OCI-LY7 (cell line): ENCODE measurements around the gene SPAG9. TPM values are rescaled to one million over a fixed set of nuclear protein-coding genes. Genes with fewer than 3 reads are reported as not detected.
A peak's percentile ranks its signal among the peaks of the same experiment; 100 is the strongest.

Experiments
- BruUV-seq: library from RNA; stranded (reverse); fragments of 400-500 nt; replicated peaks from 2 replicates; lab custom pipeline; 2021; lab: Mats Ljungman, UMichigan
- CTCF ChIA-PET: fragments of 300-600 bp; sonication (Branson Sonifier 250); formaldehyde crosslinking; loops from one replicate; lab custom pipeline; 2022; ENCODE audit warnings: antibody characterized with exemption; ENCODE audit not compliant: unreplicated experiment; lab: Charles Lee
- POLR2A ChIA-PET: fragments of 300-600 bp; sonication (Branson Sonifier 250); formaldehyde crosslinking; loops from one replicate; lab custom pipeline; 2022; ENCODE audit warnings: antibody characterized with exemption; lab: Charles Lee
- DNase-seq: peaks from one replicate; pipeline ENCODE4 v3.0.0-alpha.2; 2015; ENCODE audit warnings: low spot score
- H2AFZ ChIP-seq: fragments of 200-600 bp; sonication (generic), shearing (Covaris generic); 2 replicates; pipeline ENCODE4 v1.6.1; 2014; ENCODE audit warnings: mild to moderate bottlenecking, antibody characterized with exemption, low read length, moderate library complexity
- H3K27ac ChIP-seq: fragments of 200-600 bp; sonication (generic); 2 replicates; pipeline ENCODE4 v1.5.1; 2014; ENCODE audit warnings: mixed run types, low read depth, mild to moderate bottlenecking, moderate library complexity, low read length, inconsistent platforms; ENCODE audit not compliant: poor library complexity, severe bottlenecking
- H3K36me3 ChIP-seq: fragments of 200-600 bp; sonication (generic); 2 replicates; pipeline ENCODE4 v1.6.1; 2014; ENCODE audit warnings: mild to moderate bottlenecking, antibody characterized with exemption, low read length, moderate library complexity, mixed read lengths; ENCODE audit not compliant: insufficient read depth
- H3K4me1 ChIP-seq: fragments of 200-600 bp; sonication (generic); 2 replicates; pipeline ENCODE4 v1.5.1; 2014; ENCODE audit warnings: mild to moderate bottlenecking, low read length; ENCODE audit not compliant: insufficient read depth, poor library complexity, severe bottlenecking
- H3K4me2 ChIP-seq: fragments of 200-600 bp; sonication (generic); 2 replicates; pipeline ENCODE4 v1.6.1; 2014; ENCODE audit warnings: mild to moderate bottlenecking, low read length
- H3K4me3 ChIP-seq: fragments of 200-600 bp; sonication (generic); 2 replicates; pipeline ENCODE4 v1.5.1; 2014; ENCODE audit warnings: mild to moderate bottlenecking, low read depth, low read length; ENCODE audit not compliant: poor library complexity, severe bottlenecking
- H3K79me2 ChIP-seq: fragments of 200-600 bp; sonication (generic); 2 replicates; pipeline ENCODE4 v1.6.1; 2016; ENCODE audit warnings: low read depth, mild to moderate bottlenecking, low read length, moderate library complexity, mixed read lengths; ENCODE audit not compliant: insufficient read depth
- H3K9me2 ChIP-seq: fragments of 200-600 bp; sonication (generic); 2 replicates; pipeline ENCODE4 v1.6.1; 2016; ENCODE audit warnings: mild to moderate bottlenecking, low read length, mixed read lengths; ENCODE audit not compliant: insufficient read depth
- H3K9me3 ChIP-seq: fragments of 200-600 bp; sonication (generic); 2 replicates; pipeline ENCODE4 v1.6.1; 2014; ENCODE audit warnings: mild to moderate bottlenecking, mixed run types, low read length, mixed read lengths
- H4K20me1 ChIP-seq: fragments of 200-600 bp; sonication (generic); 2 replicates; pipeline ENCODE4 v1.6.1; 2014; ENCODE audit warnings: mild to moderate bottlenecking, antibody characterized with exemption, low read length, moderate library complexity, mixed read lengths; ENCODE audit not compliant: insufficient read depth
- EZH2phosphoT487 ChIP-seq: fragments of 200-600 bp; sonication (generic); IDR thresholded peaks from 2 replicates; pipeline ENCODE4 v1.6.1; 2018; ENCODE audit warnings: low read depth, borderline replicate concordance, mild to moderate bottlenecking, mixed run types, antibody characterized with exemption, low read length, moderate library complexity, mixed read lengths
- intact Hi-C: fragments of 100-400 bp; cut with micrococcal nuclease; formaldehyde crosslinking; loops from one replicate; pipeline ENCODE4 v1.10.0; 2022; ENCODE audit not compliant: unreplicated experiment
- total RNA-seq, 2 experiments: library from RNA; depleted of rRNA in 1 of 2; stranded (reverse); fragments of >200 nt in 1 of 2; shearing (Covaris generic) in 1 of 2; gene quantifications; 2 replicates each; pipeline ENCODE4 v1.2.3, GENCODE V29; 2014 to 2022
- TF ChIP-seq, protein P1 (sequence below): fragments of 200-600 bp; sonication (generic); conservative IDR thresholded peaks from 2 replicates; pipeline ENCODE4 v1.5.1; 2014; ENCODE audit warnings: mild to moderate bottlenecking, antibody characterized with exemption, low read length, moderate library complexity, mixed read lengths

Gene SPAG9
- total RNA-seq, 2 experiments from 2014 or later = 75.5 to 78.9 TPM

DNA sequence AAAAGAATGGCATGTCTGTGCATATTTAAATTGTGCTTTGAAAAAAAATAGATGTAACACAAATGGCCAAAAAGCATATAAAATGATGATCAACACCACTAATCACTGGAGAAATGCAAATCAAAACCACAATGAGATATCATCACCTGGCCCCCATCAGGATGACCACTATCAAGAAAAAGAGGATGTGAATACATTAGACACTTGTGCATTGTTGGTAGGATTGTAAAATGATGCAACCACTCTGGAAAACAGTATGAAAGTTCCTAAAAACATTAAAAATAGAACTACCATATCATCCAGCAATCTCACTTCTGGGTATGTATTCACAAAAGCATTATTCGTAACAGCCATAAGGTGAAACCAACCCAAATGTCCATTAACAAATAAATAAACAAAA, 91.5 kb downstream of the SPAG9 start:
- Histone ChIP-seq H3K4me2 (peak overlapping the region; percentile 56), H3K9me2 (no peaks in the 10 kb centered on the region), H3K79me2 (peaks cover 3% of the 10 kb centered on the region; the same call in 1 of the 2 replicates), H3K4me3 (no peak overlapping the region), H3K36me3 (peaks cover 19% of the 10 kb centered on the region), H3K4me1 (peaks cover 22% of the 10 kb centered on the region), H4K20me1 (no peaks in the 10 kb centered on the region; the same call in 1 of the 2 replicates), H3K9me3 (no peaks in the 10 kb centered on the region), H3K27ac (peak overlapping the region; percentile 3), H2AFZ (no peak overlapping the region)
- no TSS peak for BruUV-seq
- ChIA-PET POLR2A (interaction anchor here (0.5 kb wide), 1 partner anchor 249 kb away, joined by 3 read pairs; no protein-coding TSS in a partner anchor), CTCF (no interaction called here)
- no peak for TF ChIP-seq EZH2phosphoT487
- TF ChIP-seq, protein P1, sequence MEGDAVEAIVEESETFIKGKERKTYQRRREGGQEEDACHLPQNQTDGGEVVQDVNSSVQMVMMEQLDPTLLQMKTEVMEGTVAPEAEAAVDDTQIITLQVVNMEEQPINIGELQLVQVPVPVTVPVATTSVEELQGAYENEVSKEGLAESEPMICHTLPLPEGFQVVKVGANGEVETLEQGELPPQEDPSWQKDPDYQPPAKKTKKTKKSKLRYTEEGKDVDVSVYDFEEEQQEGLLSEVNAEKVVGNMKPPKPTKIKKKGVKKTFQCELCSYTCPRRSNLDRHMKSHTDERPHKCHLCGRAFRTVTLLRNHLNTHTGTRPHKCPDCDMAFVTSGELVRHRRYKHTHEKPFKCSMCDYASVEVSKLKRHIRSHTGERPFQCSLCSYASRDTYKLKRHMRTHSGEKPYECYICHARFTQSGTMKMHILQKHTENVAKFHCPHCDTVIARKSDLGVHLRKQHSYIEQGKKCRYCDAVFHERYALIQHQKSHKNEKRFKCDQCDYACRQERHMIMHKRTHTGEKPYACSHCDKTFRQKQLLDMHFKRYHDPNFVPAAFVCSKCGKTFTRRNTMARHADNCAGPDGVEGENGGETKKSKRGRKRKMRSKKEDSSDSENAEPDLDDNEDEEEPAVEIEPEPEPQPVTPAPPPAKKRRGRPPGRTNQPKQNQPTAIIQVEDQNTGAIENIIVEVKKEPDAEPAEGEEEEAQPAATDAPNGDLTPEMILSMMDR = no peak
- intact Hi-C loops = no loop called here
- DNase-seq = peak; percentile 14

DNA sequence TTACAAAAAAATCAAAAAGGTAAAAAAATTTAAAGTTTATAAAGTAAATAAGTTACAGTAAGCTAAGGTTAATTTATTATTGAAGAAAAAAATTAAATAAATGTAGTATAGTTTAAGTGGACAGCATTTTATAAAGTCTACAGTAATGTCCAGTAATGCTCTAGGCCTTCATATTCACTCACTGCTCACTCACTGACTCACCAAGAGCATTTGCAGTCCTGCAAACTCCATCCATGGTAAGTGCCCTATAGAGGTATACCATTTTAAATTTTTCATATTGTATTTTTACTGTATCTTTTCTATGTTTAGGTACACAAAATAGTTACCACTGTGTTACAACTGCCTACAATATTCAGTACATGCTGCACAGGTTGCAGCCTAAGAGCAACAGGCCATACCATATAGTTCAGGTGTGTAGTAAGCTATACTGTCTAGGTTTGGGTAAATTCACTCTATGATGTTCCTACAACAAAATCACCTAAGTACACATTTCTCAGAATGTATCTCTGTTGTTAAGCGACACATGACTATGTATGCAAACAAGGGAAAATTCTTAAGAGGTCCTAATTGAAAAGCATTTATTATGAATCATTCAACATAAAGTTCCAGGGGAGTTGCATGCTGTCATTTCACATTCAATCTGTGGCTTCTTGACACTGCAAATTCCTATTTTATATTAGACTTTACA, 92.3 kb downstream of the SPAG9 start:
- intact Hi-C loops = no loop called here
- Histone ChIP-seq H3K27ac (no peak overlapping the region), H3K79me2 (peaks cover 3% of the 10 kb centered on the region; the same call in 1 of the 2 replicates), H2AFZ (no peak overlapping the region), H3K36me3 (peaks cover 17% of the 10 kb centered on the region), H4K20me1 (no peaks in the 10 kb centered on the region; the same call in 1 of the 2 replicates), H3K9me2 (no peaks in the 10 kb centered on the region), H3K4me3 (no peak overlapping the region), H3K9me3 (no peaks in the 10 kb centered on the region), H3K4me1 (peaks cover 22% of the 10 kb centered on the region), H3K4me2 (no peak overlapping the region)
- ChIA-PET CTCF (no interaction called here), POLR2A (interaction anchor here (0.6 to 1.4 kb wide), 8 partner anchors 10 to 326 kb away, joined by 3 to 16 read pairs (median 4); no protein-coding TSS in a partner anchor)
- DNase-seq = no peak
- BruUV-seq = no TSS peak
- TF ChIP-seq, protein P1 = no peak
- TF ChIP-seq EZH2phosphoT487 = no peak

DNA sequence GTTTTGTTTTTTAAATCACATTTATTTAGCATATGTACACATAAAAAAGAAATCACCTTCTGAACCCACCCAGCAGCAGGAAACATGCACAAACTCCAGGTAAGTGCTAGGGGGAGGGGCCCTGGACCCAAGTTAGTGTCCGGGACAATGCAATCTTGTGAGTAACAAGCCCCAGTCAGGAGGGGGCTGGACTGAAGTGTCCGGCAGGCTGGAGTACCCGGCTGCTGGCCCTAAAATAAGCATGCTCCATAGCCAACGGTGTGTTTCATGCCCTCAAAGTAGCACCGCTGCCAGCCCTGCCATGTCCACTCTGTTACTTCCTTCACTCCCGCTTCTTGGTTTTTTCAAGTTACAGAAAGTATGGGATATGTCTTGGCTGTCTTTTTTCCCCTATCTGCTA, 102.1 kb downstream of the SPAG9 start:
- H3K4me2 ChIP-seq = no peak overlapping the region
- TF ChIP-seq EZH2phosphoT487 = no peak
- TF ChIP-seq, protein P1 = no peak
- intact Hi-C loops = no loop called here
- H3K4me1 ChIP-seq = no peaks in the 10 kb centered on the region
- H3K9me3 ChIP-seq = no peaks in the 10 kb centered on the region
- POLR2A ChIA-PET = no interaction called here
- BruUV-seq = no TSS peak
- no peaks in the 10 kb centered on the region for H3K79me2 ChIP-seq
- H3K4me3 ChIP-seq = no peak overlapping the region
- peaks cover 61% of the 10 kb centered on the region for H3K36me3 ChIP-seq
- H2AFZ ChIP-seq = no peak overlapping the region
- CTCF ChIA-PET = no interaction called here
- no peak for DNase-seq
- no peaks in the 10 kb centered on the region for H3K9me2 ChIP-seq
- no peaks in the 10 kb centered on the region; the same call in 1 of the 2 replicates for H4K20me1 ChIP-seq
- H3K27ac ChIP-seq = no peak overlapping the region
